GM23338 (cell line): ENCODE data around the gene PIGB. TPM values are rescaled to one million over a fixed set of nuclear protein-coding genes. Genes with fewer than 3 reads are reported as not detected.

Experiments used
- ATAC-seq: fragments of 200-7000 bp; cut with Tn5 transposase; 3 replicates; pipeline ENCODE4 v1.9.1; 2020
- DNase-seq: peaks from one replicate; pipeline ENCODE4 v3.0.0-alpha.2; 2015; ENCODE audit warnings: low spot score
- H2AFZ ChIP-seq: fragments of 200-600 bp; sonication (generic); 2 replicates; pipeline ENCODE4 v1.8.0; 2016; ENCODE audit warnings: antibody characterized with exemption, mild to moderate bottlenecking, moderate library complexity
- H3F3A ChIP-seq: fragments of 200-600 bp; sonication (generic); replicated peaks from 2 replicates; pipeline ENCODE4 v1.8.0; 2017; ENCODE audit warnings: antibody characterized with exemption, mixed run types, low read depth
- H3K27ac ChIP-seq: fragments of 200-600 bp; sonication (generic); 2 replicates; pipeline ENCODE4 v1.6.1; 2016; ENCODE audit warnings: low read depth
- H3K27me3 ChIP-seq: fragments of 200-600 bp; sonication (generic); 2 replicates; pipeline ENCODE4 v1.8.0; 2016; ENCODE audit warnings: mild to moderate bottlenecking, mixed run types, moderate library complexity; ENCODE audit not compliant: insufficient read depth
- H3K36me3 ChIP-seq: fragments of 200-600 bp; sonication (generic); 2 replicates; pipeline ENCODE4 v1.8.0; 2016; ENCODE audit warnings: mild to moderate bottlenecking; ENCODE audit not compliant: insufficient read depth
- H3K4me1 ChIP-seq: fragments of 200-600 bp; sonication (generic); 2 replicates; pipeline ENCODE4 v1.8.0; 2016; ENCODE audit warnings: mild to moderate bottlenecking, moderate library complexity; ENCODE audit not compliant: insufficient read depth
- H3K4me2 ChIP-seq: fragments of 200-600 bp; sonication (generic); 2 replicates; pipeline ENCODE4 v1.7.1; 2017; ENCODE audit warnings: mixed run types
- H3K4me3 ChIP-seq: fragments of 200-600 bp; sonication (generic); 2 replicates; pipeline ENCODE4 v1.6.1; 2016; ENCODE audit warnings: mixed run types
- H3K79me2 ChIP-seq: fragments of 200-600 bp; sonication (generic); replicated peaks from 2 replicates; pipeline ENCODE4 v1.8.0; 2017; ENCODE audit warnings: mild to moderate bottlenecking; ENCODE audit not compliant: insufficient read depth
- H3K9me2 ChIP-seq: fragments of 200-600 bp; sonication (generic); 2 replicates; pipeline ENCODE4 v1.8.0; 2017; ENCODE audit not compliant: insufficient read depth
- H4K20me1 ChIP-seq: fragments of 200-600 bp; sonication (generic); replicated peaks from 2 replicates; pipeline ENCODE4 v1.8.0; 2017; ENCODE audit warnings: mild to moderate bottlenecking; ENCODE audit not compliant: insufficient read depth
- H3K27ac Mint-ChIP-seq: 2 replicates; pipeline ENCODE4 v1.8.0; 2020; ENCODE audit warnings: inconsistent platforms, mild to moderate bottlenecking, moderate library complexity, mixed read lengths
- H3K27me3 Mint-ChIP-seq: 3 replicates; pipeline ENCODE4 v1.8.0; 2022; ENCODE audit warnings: low read depth, mild to moderate bottlenecking, moderate library complexity, mixed read lengths, inconsistent platforms; ENCODE audit not compliant: insufficient read depth, poor library complexity
- H3K36me3 Mint-ChIP-seq: 3 replicates; pipeline ENCODE4 v1.8.0; 2021; ENCODE audit warnings: low read depth, mild to moderate bottlenecking, inconsistent platforms, moderate library complexity, mixed read lengths
- H3K4me1 Mint-ChIP-seq: 3 replicates; pipeline ENCODE4 v1.8.0; 2020; ENCODE audit warnings: mild to moderate bottlenecking, inconsistent platforms, mixed read lengths
- H3K4me3 Mint-ChIP-seq: 3 replicates; pipeline ENCODE4 v1.8.0; 2021; ENCODE audit warnings: moderate library complexity, mild to moderate bottlenecking, inconsistent platforms, mixed read lengths
- H3K9me3 Mint-ChIP-seq: 3 replicates; pipeline ENCODE4 v1.8.0; 2020; ENCODE audit warnings: moderate library complexity, mild to moderate bottlenecking, inconsistent platforms, mixed read lengths
- CREB1 ChIP-seq: fragments of 250-450 bp; sonication (Bioruptor Pico); IDR thresholded peaks from 2 replicates; pipeline ENCODE4 v1.5.0; 2020; ENCODE audit warnings: low read depth, mild to moderate bottlenecking, moderate library complexity
- EZH2 ChIP-seq: fragments of 200-600 bp; sonication (generic); IDR thresholded peaks from one replicate; pipeline ENCODE4 v1.8.0; 2017; ENCODE audit warnings: antibody characterized with exemption, mild to moderate bottlenecking, low read depth; ENCODE audit not compliant: unreplicated experiment
- EZH2phosphoT487 ChIP-seq: fragments of 200-600 bp; sonication (generic); IDR thresholded peaks from one replicate; pipeline ENCODE4 v1.8.1; 2018; ENCODE audit warnings: antibody characterized with exemption; ENCODE audit not compliant: unreplicated experiment
- JUNB ChIP-seq: IDR thresholded peaks from one replicate; pipeline ENCODE4 v1.6.1; 2016; ENCODE audit warnings: antibody characterized with exemption; ENCODE audit not compliant: unreplicated experiment
- POLR2AphosphoS5 ChIP-seq: IDR thresholded peaks from 2 replicates; pipeline ENCODE4 v1.6.1; 2016; ENCODE audit warnings: antibody characterized with exemption, low read depth
- ZNF114 ChIP-seq: fragments of 250-450 bp; sonication (Bioruptor Pico); IDR thresholded peaks from 2 replicates; pipeline ENCODE4 v1.5.0; 2020; ENCODE audit warnings: mild to moderate bottlenecking, moderate library complexity
- polyA plus RNA-seq: library from polyadenylated mRNA; unstranded; fragments of >200 nt; fragmentation: Nextera tagmentation; extraction: Ambion mirVana; gene quantifications from 2 replicates; pipeline ENCODE4 v1.2.1, GENCODE V29; 2016
- total RNA-seq: library from RNA; depleted of rRNA; stranded (reverse); fragments of >200 nt; shearing (Covaris generic); gene quantifications from 2 replicates; pipeline ENCODE4 v1.2.3, GENCODE V29; 2014
- TF ChIP-seq, protein P1 (sequence below): IDR thresholded peaks from one replicate; pipeline ENCODE4 v1.6.1; 2018; ENCODE audit warnings: antibody characterized with exemption; ENCODE audit not compliant: unreplicated experiment
- TF ChIP-seq, protein P2 (sequence below): fragments of 250-450 bp; sonication (Bioruptor Pico); IDR thresholded peaks from 2 replicates; pipeline ENCODE4 v1.5.0; 2020; ENCODE audit warnings: mild to moderate bottlenecking, moderate library complexity
- TF ChIP-seq, protein P3 (sequence below), 2 experiments: fragments of 200-600 bp in 1 of 2; sonication (generic) in 1 of 2; conservative IDR thresholded peaks; 2 replicates each; pipeline versions ENCODE4 v1.5.1 to v1.6.1; 2016 to 2017; ENCODE audit warnings: antibody characterized with exemption in 2 of 2, low read depth in 2 of 2, mild to moderate bottlenecking in 2 of 2, moderate library complexity in 1 of 2
- TF ChIP-seq, protein P4 (sequence below): IDR thresholded peaks from 2 replicates; pipeline ENCODE4 v1.6.1; 2016; ENCODE audit warnings: antibody characterized with exemption

PIGB gene
- total and polyA plus RNA-seq, 2 experiments from 2014 or later: 6.1 to 9.0 TPM

DNA sequence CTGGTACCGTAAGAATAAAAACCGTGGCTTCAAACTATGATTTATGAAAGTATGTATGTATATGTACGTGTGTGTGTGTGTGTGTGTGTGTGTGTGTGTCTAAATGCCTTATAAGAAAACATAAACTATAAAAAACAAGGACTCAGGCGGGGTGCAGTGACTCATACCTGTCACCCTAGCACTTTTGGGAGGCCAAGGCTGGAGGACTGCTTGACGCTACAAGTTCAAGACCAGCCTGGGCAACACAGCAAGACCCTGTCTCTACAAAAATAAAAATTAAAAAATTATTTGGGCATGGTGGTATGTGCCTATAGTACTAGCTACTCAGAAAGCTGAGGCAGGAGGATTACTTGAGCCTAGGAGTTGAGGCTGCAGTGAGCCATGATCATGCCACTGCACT, 60.1 kb downstream of the PIGB start:
- no peaks in the 10 kb centered on the region for H3K79me2 ChIP-seq
- H3K4me1 ChIP-seq: no peaks in the 10 kb centered on the region
- Mint-ChIP-seq H3K36me3 (peaks cover 4% of the 10 kb centered on the region; the same call in 1 of the 3 replicates), H3K9me3 (no peaks in the 10 kb centered on the region), H3K27ac (no peak overlapping the region), H3K4me3 (no peak overlapping the region), H3K4me1 (0 out of 3 replicates have a peak, but pooled peaks cover 2% of the 10 kb centered on the region), H3K27me3 (no peaks in the 10 kb centered on the region)
- DNase-seq (no peak), ATAC-seq (no peak)
- H3F3A ChIP-seq: no peaks in the 10 kb centered on the region
- H3K27me3 ChIP-seq: no peaks in the 10 kb centered on the region
- H3K9me2 ChIP-seq: 0 out of 2 replicates have a peak, but pooled peaks cover 2% of the 10 kb centered on the region
- H3K27ac ChIP-seq: no peak overlapping the region
- no peaks in the 10 kb centered on the region; the same call in 1 of the 2 replicates for H4K20me1 ChIP-seq
- no peak overlapping the region for H3K4me3 ChIP-seq
- no peaks in the 10 kb centered on the region for H3K36me3 ChIP-seq
- TF ChIP-seq, protein P1, sequence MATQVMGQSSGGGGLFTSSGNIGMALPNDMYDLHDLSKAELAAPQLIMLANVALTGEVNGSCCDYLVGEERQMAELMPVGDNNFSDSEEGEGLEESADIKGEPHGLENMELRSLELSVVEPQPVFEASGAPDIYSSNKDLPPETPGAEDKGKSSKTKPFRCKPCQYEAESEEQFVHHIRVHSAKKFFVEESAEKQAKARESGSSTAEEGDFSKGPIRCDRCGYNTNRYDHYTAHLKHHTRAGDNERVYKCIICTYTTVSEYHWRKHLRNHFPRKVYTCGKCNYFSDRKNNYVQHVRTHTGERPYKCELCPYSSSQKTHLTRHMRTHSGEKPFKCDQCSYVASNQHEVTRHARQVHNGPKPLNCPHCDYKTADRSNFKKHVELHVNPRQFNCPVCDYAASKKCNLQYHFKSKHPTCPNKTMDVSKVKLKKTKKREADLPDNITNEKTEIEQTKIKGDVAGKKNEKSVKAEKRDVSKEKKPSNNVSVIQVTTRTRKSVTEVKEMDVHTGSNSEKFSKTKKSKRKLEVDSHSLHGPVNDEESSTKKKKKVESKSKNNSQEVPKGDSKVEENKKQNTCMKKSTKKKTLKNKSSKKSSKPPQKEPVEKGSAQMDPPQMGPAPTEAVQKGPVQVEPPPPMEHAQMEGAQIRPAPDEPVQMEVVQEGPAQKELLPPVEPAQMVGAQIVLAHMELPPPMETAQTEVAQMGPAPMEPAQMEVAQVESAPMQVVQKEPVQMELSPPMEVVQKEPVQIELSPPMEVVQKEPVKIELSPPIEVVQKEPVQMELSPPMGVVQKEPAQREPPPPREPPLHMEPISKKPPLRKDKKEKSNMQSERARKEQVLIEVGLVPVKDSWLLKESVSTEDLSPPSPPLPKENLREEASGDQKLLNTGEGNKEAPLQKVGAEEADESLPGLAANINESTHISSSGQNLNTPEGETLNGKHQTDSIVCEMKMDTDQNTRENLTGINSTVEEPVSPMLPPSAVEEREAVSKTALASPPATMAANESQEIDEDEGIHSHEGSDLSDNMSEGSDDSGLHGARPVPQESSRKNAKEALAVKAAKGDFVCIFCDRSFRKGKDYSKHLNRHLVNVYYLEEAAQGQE: no peak
- TF ChIP-seq CREB1 (CRISPR knock-in tag) (no peak), ZNF114 (no peak), POLR2AphosphoS5 (no peak), JUNB (no peak), EZH2 (no peak), EZH2phosphoT487 (no peak)
- TF ChIP-seq, protein P2, sequence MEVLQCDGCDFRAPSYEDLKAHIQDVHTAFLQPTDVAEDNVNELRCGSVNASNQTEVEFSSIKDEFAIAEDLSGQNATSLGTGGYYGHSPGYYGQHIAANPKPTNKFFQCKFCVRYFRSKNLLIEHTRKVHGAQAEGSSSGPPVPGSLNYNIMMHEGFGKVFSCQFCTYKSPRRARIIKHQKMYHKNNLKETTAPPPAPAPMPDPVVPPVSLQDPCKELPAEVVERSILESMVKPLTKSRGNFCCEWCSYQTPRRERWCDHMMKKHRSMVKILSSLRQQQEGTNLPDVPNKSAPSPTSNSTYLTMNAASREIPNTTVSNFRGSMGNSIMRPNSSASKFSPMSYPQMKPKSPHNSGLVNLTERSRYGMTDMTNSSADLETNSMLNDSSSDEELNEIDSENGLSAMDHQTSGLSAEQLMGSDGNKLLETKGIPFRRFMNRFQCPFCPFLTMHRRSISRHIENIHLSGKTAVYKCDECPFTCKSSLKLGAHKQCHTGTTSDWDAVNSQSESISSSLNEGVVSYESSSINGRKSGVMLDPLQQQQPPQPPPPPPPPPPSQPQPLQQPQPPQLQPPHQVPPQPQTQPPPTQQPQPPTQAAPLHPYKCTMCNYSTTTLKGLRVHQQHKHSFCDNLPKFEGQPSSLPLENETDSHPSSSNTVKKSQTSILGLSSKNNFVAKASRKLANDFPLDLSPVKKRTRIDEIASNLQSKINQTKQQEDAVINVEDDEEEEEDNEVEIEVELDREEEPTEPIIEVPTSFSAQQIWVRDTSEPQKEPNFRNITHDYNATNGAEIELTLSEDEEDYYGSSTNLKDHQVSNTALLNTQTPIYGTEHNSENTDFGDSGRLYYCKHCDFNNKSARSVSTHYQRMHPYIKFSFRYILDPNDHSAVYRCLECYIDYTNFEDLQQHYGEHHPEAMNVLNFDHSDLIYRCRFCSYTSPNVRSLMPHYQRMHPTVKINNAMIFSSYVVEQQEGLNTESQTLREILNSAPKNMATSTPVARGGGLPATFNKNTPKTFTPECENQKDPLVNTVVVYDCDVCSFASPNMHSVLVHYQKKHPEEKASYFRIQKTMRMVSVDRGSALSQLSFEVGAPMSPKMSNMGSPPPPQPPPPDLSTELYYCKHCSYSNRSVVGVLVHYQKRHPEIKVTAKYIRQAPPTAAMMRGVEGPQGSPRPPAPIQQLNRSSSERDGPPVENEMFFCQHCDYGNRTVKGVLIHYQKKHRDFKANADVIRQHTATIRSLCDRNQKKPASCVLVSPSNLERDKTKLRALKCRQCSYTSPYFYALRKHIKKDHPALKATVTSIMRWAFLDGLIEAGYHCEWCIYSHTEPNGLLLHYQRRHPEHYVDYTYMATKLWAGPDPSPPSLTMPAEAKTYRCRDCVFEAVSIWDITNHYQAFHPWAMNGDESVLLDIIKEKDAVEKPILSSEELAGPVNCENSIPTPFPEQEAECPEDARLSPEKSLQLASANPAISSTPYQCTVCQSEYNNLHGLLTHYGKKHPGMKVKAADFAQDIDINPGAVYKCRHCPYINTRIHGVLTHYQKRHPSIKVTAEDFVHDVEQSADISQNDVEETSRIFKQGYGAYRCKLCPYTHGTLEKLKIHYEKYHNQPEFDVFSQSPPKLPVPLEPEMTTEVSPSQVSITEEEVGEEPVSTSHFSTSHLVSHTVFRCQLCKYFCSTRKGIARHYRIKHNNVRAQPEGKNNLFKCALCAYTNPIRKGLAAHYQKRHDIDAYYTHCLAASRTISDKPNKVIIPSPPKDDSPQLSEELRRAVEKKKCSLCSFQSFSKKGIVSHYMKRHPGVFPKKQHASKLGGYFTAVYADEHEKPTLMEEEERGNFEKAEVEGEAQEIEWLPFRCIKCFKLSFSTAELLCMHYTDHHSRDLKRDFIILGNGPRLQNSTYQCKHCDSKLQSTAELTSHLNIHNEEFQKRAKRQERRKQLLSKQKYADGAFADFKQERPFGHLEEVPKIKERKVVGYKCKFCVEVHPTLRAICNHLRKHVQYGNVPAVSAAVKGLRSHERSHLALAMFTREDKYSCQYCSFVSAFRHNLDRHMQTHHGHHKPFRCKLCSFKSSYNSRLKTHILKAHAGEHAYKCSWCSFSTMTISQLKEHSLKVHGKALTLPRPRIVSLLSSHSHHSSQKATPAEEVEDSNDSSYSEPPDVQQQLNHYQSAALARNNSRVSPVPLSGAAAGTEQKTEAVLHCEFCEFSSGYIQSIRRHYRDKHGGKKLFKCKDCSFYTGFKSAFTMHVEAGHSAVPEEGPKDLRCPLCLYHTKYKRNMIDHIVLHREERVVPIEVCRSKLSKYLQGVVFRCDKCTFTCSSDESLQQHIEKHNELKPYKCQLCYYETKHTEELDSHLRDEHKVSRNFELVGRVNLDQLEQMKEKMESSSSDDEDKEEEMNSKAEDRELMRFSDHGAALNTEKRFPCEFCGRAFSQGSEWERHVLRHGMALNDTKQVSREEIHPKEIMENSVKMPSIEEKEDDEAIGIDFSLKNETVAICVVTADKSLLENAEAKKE (CRISPR knock-in tag): no peak
- TF ChIP-seq, protein P3, sequence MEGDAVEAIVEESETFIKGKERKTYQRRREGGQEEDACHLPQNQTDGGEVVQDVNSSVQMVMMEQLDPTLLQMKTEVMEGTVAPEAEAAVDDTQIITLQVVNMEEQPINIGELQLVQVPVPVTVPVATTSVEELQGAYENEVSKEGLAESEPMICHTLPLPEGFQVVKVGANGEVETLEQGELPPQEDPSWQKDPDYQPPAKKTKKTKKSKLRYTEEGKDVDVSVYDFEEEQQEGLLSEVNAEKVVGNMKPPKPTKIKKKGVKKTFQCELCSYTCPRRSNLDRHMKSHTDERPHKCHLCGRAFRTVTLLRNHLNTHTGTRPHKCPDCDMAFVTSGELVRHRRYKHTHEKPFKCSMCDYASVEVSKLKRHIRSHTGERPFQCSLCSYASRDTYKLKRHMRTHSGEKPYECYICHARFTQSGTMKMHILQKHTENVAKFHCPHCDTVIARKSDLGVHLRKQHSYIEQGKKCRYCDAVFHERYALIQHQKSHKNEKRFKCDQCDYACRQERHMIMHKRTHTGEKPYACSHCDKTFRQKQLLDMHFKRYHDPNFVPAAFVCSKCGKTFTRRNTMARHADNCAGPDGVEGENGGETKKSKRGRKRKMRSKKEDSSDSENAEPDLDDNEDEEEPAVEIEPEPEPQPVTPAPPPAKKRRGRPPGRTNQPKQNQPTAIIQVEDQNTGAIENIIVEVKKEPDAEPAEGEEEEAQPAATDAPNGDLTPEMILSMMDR (conservative IDR thresholded peaks at IDR 0.05; ENCODE audit: low read depth in 2 of 2): no peak
- TF ChIP-seq, protein P4, sequence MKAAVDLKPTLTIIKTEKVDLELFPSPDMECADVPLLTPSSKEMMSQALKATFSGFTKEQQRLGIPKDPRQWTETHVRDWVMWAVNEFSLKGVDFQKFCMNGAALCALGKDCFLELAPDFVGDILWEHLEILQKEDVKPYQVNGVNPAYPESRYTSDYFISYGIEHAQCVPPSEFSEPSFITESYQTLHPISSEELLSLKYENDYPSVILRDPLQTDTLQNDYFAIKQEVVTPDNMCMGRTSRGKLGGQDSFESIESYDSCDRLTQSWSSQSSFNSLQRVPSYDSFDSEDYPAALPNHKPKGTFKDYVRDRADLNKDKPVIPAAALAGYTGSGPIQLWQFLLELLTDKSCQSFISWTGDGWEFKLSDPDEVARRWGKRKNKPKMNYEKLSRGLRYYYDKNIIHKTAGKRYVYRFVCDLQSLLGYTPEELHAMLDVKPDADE: no peak
- H2AFZ ChIP-seq: no peak overlapping the region
- no peak overlapping the region for H3K4me2 ChIP-seq
